A673 (cell line): ENCODE measurements around the gene SNX2. TPM values are rescaled to one million over a fixed set of nuclear protein-coding genes. Genes with fewer than 3 reads are reported as not detected.

Experiments used
- BruUV-seq: library from RNA; stranded (reverse); fragments of 400-500 nt; replicated peaks from 2 replicates; lab custom pipeline; 2021; lab: Mats Ljungman, UMichigan
- CTCF ChIA-PET: fragments of 300-600 bp; sonication (Branson Sonifier 250); formaldehyde crosslinking; loops from one replicate; lab custom pipeline; 2022; ENCODE audit warnings: antibody characterized with exemption; lab: Charles Lee
- POLR2A ChIA-PET: fragments of 300-600 bp; sonication (Branson Sonifier 250); formaldehyde crosslinking; loops from one replicate; lab custom pipeline; 2022; ENCODE audit warnings: antibody characterized with exemption; ENCODE audit not compliant: low non-redundant PET; lab: Charles Lee
- DNase-seq: peaks from one replicate; pipeline ENCODE4 v3.0.0-alpha.2; 2015; ENCODE audit warnings: low spot score
- H3K27ac ChIP-seq: fragments of 200-600 bp; sonication (generic); 2 replicates; pipeline ENCODE4 v1.5.1; 2016; ENCODE audit warnings: mixed run types, low read depth, mild to moderate bottlenecking, mixed read lengths, antibody characterized with exemption, low read length; ENCODE audit not compliant: poor library complexity, severe bottlenecking
- H3K27me3 ChIP-seq: fragments of 200-600 bp; sonication (generic); replicated peaks from 2 replicates; pipeline ENCODE4 v1.6.1; 2017; ENCODE audit warnings: mixed run types, low read depth, mild to moderate bottlenecking, mixed read lengths, antibody characterized with exemption, low read length; ENCODE audit not compliant: insufficient read depth, poor library complexity
- H3K36me3 ChIP-seq: fragments of 200-600 bp; sonication (generic); 2 replicates; pipeline ENCODE4 v1.6.1; 2016; ENCODE audit warnings: mixed run types, mild to moderate bottlenecking, mixed read lengths, antibody characterized with exemption, low read length; ENCODE audit not compliant: insufficient read depth, poor library complexity, severe bottlenecking
- H3K4me1 ChIP-seq: fragments of 200-600 bp; sonication (generic); 2 replicates; pipeline ENCODE4 v1.6.1; 2017; ENCODE audit warnings: mixed run types, mild to moderate bottlenecking, mixed read lengths, antibody characterized with exemption, low read length; ENCODE audit not compliant: insufficient read depth, poor library complexity, severe bottlenecking
- H3K4me3 ChIP-seq: fragments of 200-600 bp; sonication (generic); 2 replicates; pipeline ENCODE4 v1.5.1; 2016; ENCODE audit warnings: low read depth, mixed run types, mild to moderate bottlenecking, mixed read lengths, low read length; ENCODE audit not compliant: poor library complexity, severe bottlenecking
- H3K9me3 ChIP-seq: fragments of 200-600 bp; sonication (generic); 2 replicates; pipeline ENCODE4 v1.6.1; 2016; ENCODE audit warnings: mixed run types, low read depth, mild to moderate bottlenecking, mixed read lengths, antibody characterized with exemption, low read length; ENCODE audit not compliant: poor library complexity, severe bottlenecking
- CTCF ChIP-seq: fragments of 300-800, 200-600 bp; sonication (generic); conservative IDR thresholded peaks from 2 replicates; pipeline ENCODE4 v1.5.1; 2017; ENCODE audit warnings: low read depth, mild to moderate bottlenecking, antibody characterized with exemption, low read length, moderate library complexity, mixed read lengths
- EZH2 ChIP-seq: fragments of 200-600 bp; sonication (generic); IDR thresholded peaks from 2 replicates; pipeline ENCODE4 v1.6.1; 2017; ENCODE audit warnings: borderline replicate concordance, low read depth, mild to moderate bottlenecking, mixed read lengths, antibody characterized with exemption, low read length; ENCODE audit not compliant: poor library complexity, severe bottlenecking
- intact Hi-C: fragments of 100-400 bp; cut with micrococcal nuclease; formaldehyde crosslinking; loops from one replicate; pipeline ENCODE4 v1.10.0; 2022; ENCODE audit not compliant: unreplicated experiment
- total RNA-seq: library from RNA; stranded (reverse); gene quantifications from 2 replicates; pipeline ENCODE4 v1.2.3, GENCODE V29; 2021

Gene SNX2
- total RNA-seq, 1 experiment from 2014 or later, result 64.3 TPM

GRCh38 chr5:122836947-122837346, 62.1 kb downstream of the SNX2 start:
- H3K36me3 ChIP-seq, result no peaks in the 10 kb centered on the region
- intact Hi-C loops, result loop anchor here (10.0 kb wide), 1 partner anchor 132 kb away; no protein-coding TSS in a partner anchor
- DNase-seq, result no peak
- H3K27ac ChIP-seq, result no peak overlapping the region
- H3K4me3 ChIP-seq, result no peak overlapping the region
- no peaks in the 10 kb centered on the region for H3K27me3 ChIP-seq
- H3K9me3 ChIP-seq, result no peaks in the 10 kb centered on the region
- no TSS peak for BruUV-seq
- peaks cover 7% of the 10 kb centered on the region for H3K4me1 ChIP-seq
- TF ChIP-seq CTCF (no peak), EZH2 (no peak)
- ChIA-PET CTCF (no interaction called here), POLR2A (no interaction called here)

- Histone ChIP-seq H3K9me3 (no peaks in the 10 kb centered on the region), H3K27me3 (no peaks in the 10 kb centered on the region), H3K36me3 (no peaks in the 10 kb centered on the region), H3K4me3 (no peak overlapping the region), H3K4me1 (peaks cover 4% of the 10 kb centered on the region), H3K27ac (no peak overlapping the region)
- BruUV-seq, result no TSS peak
- CTCF ChIA-PET, result no interaction called here
- POLR2A ChIA-PET, result no interaction called here
- no peak for TF ChIP-seq EZH2
- TF ChIP-seq CTCF, result no peak
- DNase-seq, result no peak
- intact Hi-C loops, result loop anchor here (10.0 kb wide), 1 partner anchor 135 kb away; no protein-coding TSS in a partner anchor
Measured at GRCh38 chr5:122839731-122840130, 64.9 kb downstream of the SNX2 start.

- no peak overlapping the region for H3K4me3 ChIP-seq
- intact Hi-C loops, result no loop called here
- ChIA-PET POLR2A (no interaction called here), CTCF (no interaction called here)
- no TSS peak for BruUV-seq
- H3K9me3 ChIP-seq, result no peaks in the 10 kb centered on the region
- no peak overlapping the region for H3K27ac ChIP-seq
- no peak for DNase-seq
- H3K36me3 ChIP-seq, result no peaks in the 10 kb centered on the region
- TF ChIP-seq CTCF (no peak), EZH2 (no peak)
- H3K27me3 ChIP-seq, result no peaks in the 10 kb centered on the region
- peaks cover 8% of the 10 kb centered on the region for H3K4me1 ChIP-seq
Measured at GRCh38 chr5:122842016-122842580, 67.2 kb downstream of the SNX2 start.
